Measurements from ENCODE around the gene ADAM15. TPM values are rescaled to one million over a fixed set of nuclear protein-coding genes. Genes with fewer than 3 reads are reported as not detected.

Gene ADAM15
- polyA plus RNA-seq, 3 donors = 47.1 to 217 (median 169) TPM

DNA sequence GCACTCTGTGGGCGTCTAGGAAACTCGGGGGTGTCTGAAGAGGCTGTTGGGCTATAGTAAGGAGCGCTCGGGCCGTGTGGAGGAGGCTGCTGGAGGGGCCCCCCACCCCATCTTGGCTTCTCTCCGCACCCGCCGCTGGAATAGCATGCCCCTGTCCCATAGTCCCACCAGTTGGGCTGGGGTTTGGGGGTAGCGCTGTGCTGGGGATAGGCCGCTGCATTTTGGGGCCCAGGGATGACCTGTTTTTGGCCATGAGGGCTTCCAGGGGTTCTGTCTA is 28.0 kb downstream of the ADAM15 start:
- no peak overlapping the region for H3K27ac ChIP-seq (ENCODE audit: low read depth, low read length)
- WGBS, 3 donors = 4 to 11% (median 5%) methylated on average over 10 of the region's 10 CpGs

DNA sequence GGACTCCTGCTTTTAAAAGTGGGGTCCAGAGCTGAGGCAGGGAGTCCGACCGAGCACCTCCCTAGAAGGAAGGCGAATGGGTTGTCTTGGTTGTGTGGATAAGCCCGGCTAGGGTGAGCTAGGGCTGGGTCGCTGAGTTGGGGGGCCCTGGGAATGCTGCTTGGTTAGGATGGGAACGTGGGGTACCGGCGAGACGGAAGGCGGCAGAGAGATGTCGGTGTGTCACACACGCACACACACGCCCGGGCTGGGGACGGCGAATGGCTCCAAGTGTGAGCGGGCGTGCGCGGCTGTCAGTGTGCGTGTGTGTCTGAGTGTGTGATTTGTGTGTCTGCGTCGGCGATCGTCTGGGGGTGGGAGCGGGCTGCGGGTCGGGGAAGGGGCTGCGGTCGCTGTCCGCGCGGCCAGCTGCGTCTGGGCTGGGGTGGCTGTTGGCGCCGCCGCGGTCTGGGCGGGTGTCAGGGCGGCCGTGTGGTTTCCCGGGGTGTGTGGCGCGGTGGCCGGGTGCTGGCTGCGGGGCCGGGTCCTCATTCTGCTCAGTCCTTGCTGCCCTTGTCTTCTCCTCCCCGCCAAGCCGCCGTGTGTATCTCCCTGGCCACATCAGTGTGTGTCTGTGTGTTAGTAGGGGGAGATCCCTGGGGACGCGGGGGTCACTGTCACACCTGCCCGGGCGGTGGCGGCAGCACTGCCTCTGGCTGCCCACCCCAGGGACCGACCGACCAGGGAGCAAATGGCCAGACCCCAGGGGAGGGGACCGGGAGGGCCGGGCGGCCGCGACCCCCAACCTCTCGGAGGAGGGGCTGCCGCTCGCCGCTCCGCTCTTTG is 28.6 kb downstream of the ADAM15 start:
- WGBS, 3 donors = 1 to 3% (median 1%) methylated on average over 60 to 67 of the region's 67 CpGs
- no peak overlapping the region for H3K27ac ChIP-seq (ENCODE audit: low read depth, low read length)

DNA sequence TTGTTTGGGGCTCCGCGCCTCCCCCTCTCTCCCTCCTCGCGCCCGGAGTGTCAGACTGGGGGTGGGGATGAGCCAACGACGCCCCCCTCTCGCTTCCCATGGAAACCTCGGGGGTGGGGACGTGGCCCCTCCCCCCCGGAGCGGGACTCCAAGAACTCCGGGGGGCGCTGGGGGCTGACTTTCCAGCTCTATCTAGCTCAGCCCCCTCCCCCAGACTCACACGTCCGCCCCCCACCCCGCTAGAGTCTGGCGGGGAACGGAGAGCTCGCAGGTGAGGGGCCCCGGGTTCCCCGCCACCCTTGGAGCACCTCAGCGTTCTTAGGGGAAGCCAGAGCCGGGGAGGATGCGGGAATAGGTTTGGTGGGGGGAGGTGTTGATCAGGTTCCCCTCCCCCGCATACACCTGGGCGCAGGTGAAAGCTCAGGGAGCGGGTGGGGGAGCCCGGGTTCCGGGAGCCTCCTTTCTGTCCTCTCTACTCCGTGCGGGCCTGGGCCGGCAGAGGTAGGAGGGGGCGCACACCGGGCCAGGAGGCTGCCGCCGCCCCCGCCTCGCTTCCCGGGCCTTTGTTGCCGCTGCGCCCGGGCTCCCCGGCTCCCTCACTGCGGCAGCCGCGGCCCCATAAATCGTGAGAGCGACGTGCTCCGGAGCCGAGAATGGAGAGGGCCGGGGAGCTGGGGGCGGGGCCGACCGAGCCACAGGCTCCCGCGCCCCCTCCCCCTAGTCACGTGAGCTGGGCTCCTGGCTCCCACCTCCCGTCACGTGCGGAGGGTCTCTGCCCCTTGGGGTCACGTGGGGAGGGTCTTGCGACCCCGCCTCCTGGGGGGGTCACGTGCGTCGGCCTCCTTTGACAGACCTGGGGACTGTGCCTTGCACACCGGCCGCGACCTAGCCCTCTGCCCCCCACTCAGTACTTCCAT is 29.5 kb downstream of the ADAM15 start:
- 0 to 2% (median 2%) methylated on average over 46 to 71 of the region's 71 CpGs for WGBS, 3 donors
- H3K27ac ChIP-seq (ENCODE audit: low read depth, low read length) = no peak overlapping the region

DNA sequence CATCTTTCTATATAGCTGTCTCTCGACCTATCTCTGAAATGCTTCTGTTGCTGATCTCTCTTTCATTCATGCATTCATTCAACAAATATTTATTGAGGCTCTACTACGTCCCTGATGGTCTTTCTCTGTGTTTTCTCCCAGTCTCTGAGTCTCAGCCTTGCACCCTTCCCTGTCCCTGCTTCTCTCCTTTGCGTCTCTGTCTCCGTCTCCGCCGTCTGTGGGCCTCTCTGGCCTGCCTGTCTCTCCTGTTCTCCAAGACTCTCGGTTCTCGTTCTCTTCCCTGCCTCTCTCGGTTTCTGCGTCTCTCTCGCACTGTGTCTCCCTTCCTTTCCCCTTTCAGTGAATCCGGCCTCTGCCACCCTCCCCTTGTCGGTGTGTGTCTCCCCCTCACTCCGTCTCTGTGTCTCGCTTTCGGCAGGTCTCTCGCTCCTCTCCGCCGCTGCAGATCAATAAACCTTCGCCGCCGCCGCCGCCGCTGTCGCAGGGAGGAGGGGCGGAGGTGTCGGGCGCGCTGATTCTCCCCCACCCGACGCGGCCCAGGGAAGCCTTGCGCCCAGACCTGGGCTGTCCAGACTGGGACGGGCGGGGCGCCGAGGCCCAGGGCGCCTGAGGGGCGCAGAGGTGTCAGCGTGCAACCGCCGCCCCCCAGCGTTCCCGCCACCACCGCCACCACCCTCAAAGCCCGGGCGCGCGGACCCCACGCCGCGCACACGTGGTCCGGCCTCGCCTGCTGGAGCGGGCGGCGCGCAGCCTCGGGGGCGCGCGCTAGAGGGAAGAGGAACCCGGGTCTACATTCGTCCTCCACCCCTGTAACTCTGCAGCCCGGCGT is 30.6 kb downstream of the ADAM15 start:
- 3 to 4% (median 3%) methylated on average over 48 to 68 of the region's 68 CpGs for WGBS, 3 donors
- no peak overlapping the region for H3K27ac ChIP-seq (ENCODE audit: low read depth, low read length)

DNA sequence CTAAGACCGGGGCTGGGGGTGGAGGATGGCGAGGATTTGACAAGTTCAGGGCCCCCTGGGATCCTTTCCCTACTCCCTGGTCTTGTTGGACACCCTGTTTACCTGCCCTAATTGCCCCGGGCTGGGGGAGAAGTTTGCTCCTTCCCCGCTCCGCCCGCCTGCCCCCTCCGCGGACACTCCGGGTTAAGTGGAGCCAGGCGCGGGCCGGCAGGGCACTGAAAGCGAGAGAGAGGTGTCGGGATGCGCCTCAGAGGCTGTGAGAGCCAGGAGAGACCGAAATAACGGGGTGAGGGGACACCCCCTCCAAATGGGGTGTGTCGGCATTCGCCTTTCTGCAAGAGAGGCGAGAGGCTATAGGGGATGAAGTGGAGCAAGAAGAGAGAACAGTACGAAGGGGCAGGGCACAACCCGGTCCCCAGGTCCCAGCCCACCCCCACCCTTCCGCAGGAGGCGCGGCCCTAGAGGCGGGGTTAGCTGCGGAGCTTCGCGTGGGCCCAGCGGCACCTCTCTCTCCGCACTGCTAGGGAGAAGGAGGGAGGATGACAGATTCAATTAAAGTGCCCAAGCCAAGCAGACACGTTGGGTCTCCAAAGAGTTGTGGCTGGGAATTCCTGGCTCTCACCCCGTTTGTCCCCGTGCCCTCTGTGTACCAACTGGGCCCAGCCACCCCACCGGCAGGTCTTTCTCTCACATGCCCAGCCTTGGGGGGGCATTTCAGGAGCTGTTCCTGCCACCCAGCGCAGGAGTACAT is 31.4 kb downstream of the ADAM15 start:
- no peak overlapping the region for H3K27ac ChIP-seq (ENCODE audit: low read depth, low read length)
- 5 to 12% (median 8%) methylated on average over 32 to 36 of the region's 36 CpGs for WGBS, 3 donors

DNA sequence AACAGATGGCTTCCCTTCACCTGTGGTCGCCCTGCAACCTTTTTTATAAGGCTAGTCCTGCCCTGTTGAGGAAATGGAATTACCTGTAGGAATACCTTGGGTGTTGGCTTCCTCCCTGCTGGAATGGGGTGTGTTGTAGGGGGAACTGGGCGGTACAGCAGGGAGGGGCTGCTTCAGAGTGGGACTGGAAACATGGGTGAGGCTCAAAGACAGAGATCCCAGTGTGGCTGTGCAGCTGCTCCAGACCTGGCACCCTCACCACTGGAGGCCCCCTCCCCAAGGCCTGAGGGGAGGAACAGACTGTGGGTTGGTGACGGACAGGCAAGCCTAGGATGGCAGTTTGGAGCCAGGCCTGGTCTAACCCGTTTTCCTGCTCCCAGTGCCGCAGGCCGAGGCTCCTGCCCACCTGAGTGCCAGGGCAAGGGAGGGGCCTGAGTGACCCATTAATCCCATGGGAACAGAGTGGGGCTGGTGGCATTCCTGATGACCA is 32.0 kb downstream of the ADAM15 start:
- no peak overlapping the region for H3K27ac ChIP-seq (ENCODE audit: low read depth, low read length)
- WGBS, 3 donors = 57 to 74% (median 65%) methylated on average over 6 of the region's 6 CpGs

DNA sequence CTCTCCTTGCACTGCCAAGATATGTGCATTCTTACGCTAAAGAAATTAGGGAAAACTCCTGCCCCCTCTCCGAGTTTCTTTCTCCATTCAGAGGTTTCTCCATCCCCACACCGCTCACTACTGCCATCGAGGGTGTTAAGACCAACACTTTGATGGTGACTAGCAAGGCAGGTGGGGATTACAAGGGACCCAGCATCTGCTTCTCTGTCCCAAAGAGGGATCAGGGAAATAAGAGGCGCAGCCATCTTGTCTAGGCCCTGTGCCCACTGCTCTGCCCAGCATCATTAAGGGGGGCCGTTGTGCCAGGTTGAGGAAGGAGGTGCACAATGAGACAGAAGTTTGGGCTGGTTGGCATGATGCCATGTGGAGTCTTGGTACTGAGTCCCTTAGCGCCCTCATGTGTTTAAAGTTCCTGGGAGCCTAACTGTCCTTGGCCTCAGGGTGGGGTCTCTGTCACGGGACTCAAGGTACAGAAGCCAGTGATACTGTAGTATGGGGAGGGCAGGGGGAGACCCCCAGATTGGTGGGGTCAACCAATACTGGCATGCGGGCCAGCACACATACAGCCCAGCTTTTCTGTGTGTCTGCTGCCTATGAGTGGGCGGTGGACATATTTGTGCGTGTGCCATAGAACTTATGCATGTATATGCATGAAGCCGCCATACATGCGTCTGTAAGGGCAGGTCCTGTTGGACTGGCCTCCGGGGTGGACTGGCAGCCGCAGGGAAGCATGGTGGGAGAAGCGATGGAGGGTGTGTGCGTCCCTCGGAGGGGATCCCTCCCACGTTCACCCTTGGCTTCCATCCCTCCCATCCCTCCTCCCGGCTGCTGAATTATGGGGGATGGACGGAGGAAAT is 33.0 kb downstream of the ADAM15 start:
- no peak overlapping the region for H3K27ac ChIP-seq (ENCODE audit: low read depth, low read length)
- WGBS, 3 donors = 26 to 29% (median 28%) methylated on average over 21 of the region's 21 CpGs

DNA sequence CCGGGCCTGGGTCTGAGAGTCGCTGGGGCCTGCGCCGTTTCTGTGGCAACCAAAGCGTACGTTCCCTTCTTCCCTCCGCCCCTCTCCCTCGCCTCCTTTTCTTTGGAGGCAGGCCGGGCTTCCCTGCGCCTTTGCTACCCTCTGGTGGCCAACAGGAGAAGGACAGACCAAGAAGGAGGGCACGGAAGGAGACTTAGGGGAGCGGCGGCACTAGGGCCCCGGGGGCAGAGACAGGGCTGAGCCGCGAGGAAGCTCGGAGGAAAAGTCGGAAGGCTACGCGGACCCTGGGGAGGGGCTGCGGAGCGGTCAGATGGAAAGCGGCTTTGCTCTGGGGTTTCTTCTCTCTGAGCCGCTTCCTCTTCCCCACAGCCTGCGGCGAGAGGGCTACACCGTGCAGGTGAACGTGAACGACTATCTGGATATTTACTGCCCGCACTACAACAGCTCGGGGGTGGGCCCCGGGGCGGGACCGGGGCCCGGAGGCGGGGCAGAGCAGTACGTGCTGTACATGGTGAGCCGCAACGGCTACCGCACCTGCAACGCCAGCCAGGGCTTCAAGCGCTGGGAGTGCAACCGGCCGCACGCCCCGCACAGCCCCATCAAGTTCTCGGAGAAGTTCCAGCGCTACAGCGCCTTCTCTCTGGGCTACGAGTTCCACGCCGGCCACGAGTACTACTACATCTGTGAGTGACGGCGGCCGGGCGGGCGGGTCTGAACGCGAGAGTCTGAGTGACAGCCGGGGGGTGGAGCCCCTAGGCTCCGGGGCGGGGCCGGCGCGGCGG is 33.8 kb downstream of the ADAM15 start:
- 0 to 1% (median 0%) methylated on average over 64 to 67 of the region's 67 CpGs for WGBS, 3 donors
- no peak overlapping the region for H3K27ac ChIP-seq (ENCODE audit: low read depth, low read length)

DNA sequence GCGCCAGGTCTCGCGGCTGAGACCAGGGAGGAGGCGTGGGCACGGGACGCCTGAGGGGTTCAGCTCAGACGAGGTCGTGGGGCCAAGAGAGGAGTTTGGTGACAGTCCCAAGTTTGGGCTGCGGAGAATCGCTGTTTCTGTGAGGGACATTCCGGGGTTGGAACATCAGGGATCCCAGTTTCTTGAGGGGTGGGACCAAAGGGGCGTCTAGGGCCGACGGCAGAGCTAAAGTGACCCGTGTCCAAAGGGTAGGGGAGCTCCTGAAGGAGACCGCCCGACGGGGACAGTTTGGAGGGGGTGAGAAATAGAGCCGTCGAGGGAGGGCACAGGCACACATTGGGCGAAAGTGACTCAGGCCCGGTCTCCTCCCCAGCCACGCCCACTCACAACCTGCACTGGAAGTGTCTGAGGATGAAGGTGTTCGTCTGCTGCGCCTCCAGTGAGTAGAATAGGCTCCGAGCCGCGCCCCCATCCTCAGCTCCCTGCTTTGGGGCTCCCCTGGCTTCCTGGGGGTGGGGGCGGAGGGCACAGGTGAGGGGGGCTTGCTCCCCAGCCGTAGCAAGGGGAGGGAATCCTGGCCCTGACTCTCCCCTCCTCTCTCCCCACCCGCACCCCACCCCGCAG is 34.5 kb downstream of the ADAM15 start:
- H3K27ac ChIP-seq (ENCODE audit: low read depth, low read length) = no peak overlapping the region
- 1 to 3% (median 1%) methylated on average over 31 to 32 of the region's 32 CpGs for WGBS, 3 donors

DNA sequence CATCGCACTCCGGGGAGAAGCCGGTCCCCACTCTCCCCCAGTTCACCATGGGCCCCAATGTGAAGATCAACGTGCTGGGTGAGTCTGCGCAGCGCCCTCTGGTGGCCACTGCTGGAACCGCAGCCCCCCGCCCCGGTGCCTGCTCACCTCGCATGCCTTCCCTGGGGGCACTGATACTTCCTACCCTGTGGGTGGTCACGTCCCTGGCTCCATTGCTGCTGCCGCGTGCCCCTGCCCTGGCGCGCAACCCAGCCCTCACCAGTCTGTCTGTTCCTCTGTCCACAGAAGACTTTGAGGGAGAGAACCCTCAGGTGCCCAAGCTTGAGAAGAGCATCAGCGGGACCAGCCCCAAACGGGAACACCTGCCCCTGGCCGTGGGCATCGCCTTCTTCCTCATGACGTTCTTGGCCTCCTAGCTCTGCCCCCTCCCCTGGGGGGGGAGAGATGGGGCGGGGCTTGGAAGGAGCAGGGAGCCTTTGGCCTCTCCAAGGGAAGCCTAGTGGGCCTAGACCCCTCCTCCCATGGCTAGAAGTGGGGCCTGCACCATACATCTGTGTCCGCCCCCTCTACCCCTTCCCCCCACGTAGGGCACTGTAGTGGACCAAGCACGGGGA is 35.1 kb downstream of the ADAM15 start:
- 12 to 19% (median 16%) methylated on average over 14 to 24 of the region's 24 CpGs for WGBS, 3 donors
- no peak overlapping the region for H3K27ac ChIP-seq (ENCODE audit: low read depth, low read length)

DNA sequence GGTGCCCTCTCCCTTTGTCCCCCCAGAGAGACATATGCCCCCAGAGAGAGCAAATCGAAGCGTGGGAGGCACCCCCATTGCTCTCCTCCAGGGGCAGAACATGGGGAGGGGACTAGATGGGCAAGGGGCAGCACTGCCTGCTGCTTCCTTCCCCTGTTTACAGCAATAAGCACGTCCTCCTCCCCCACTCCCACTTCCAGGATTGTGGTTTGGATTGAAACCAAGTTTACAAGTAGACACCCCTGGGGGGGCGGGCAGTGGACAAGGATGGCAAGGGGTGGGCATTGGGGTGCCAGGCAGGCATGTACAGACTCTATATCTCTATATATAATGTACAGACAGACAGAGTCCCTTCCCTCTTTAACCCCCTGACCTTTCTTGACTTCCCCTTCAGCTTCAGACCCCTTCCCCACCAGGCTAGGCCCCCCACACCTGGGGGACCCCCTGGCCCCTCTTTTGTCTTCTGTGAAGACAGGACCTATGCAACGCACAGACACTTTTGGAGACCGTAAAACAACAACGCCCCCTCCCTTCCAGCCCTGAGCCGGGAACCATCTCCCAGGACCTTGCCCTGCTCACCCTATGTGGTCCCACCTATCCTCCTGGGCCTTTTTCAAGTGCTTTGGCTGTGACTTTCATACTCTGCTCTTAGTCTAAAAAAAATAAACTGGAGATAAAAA is 35.9 kb downstream of the ADAM15 start:
- H3K27ac ChIP-seq (ENCODE audit: low read depth, low read length) = no peak overlapping the region
- 56 to 83% (median 59%) methylated on average over 8 of the region's 8 CpGs for WGBS, 3 donors

DNA sequence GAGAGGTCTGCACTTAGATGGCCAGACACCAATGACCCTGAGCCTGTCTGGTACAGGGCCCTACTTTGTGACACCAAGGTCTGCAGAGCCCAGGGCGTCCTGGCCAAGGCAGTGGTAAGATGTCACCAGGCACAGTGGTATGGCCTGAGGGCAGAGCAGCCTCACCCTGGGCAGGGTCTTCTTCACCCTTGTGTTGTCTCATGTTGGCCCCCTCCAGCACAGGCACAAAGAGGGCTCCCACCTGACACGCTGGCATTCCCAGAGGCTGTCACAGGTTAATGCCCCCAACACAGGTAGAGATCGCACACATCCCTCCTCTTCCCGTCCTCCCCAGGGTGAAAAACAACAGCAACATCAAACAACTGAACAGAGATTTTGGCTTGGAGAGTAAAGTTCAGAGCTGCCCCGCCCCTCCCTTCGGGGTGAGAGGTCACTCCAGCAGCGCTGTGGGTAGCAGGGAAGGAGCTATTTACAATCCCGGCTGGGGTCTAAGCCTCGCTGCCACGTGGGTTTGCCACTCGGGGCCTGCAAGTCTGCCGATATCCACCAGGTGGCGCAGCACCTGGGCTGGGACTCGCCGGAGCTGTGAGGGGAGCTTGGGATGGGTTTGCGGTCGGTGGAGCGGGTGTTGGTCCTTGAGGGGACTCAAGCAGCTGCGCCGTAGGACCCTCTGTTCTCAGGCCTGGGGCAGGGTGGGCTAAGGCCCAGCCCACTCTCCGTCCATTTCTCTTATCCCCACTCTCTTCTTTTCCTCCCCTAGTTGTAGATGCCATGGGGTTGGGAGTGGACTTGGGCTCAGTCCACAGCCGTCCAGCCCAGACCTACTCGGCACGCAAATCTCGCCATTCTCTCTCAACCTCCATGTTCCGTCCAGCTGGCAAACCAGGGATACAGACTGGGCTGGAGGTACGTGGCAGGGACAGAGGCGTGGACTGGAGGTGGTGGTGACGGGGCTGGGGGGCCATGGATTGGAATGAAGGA is 40.2 kb downstream of the ADAM15 start:
- no peak overlapping the region for H3K27ac ChIP-seq (ENCODE audit: low read depth, low read length)
- 20 to 27% (median 24%) methylated on average over 28 to 29 of the region's 29 CpGs for WGBS, 3 donors

DNA sequence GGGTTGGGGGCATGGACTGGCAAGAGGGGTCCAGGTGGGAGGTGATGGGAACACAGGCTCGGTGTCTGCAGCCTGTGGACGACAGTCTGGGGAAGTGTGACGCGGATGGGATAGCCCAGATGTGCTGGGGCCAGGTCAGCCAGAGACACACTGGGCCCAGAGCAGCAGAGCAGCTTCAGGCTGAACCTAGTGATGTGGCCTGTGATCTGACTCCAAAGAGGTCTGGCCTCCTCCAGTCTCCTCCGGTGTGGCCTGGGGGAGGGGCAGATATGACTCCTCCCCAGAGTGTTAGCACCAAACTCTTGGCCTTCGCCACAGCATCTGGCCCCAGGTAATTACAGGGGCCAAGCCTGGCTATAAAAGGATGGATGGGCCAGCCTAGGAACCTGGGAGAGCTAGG is 41.0 kb downstream of the ADAM15 start:
- no peak overlapping the region for H3K27ac ChIP-seq (ENCODE audit: low read depth, low read length)
- 85 to 93% (median 85%) methylated on average over 6 of the region's 6 CpGs for WGBS, 3 donors

DNA sequence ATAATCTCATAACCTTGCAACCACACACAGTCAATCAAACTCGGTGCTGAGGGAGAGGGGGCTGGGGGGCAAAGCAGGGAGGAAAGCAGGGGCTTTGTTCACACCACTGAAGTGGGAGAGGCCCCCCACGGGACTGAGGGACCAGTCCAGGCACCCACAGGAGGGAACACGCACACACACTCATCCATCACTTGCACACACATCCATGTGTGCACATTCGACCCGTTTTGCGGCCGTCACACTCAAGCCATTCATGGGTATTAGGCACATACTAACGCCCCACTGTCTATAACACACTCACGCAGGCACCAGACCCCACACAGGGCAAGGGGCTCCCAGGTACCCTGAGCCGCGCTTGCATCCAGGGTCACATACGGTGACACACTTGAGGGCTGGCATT is 41.5 kb downstream of the ADAM15 start:
- 78 to 95% (median 89%) methylated on average over 12 of the region's 12 CpGs for WGBS, 3 donors
- H3K27ac ChIP-seq (ENCODE audit: low read depth, low read length) = no peak overlapping the region
